CD14-positive monocyte (primary cell): ENCODE measurements around the gene XRN1. TPM values are rescaled to one million over a fixed set of nuclear protein-coding genes. Genes with fewer than 3 reads are reported as not detected.
A peak's percentile ranks its signal among the peaks of the same experiment; 100 is the strongest.

ENCODE experiments used
- DNase-seq, 3 donors: peaks; one replicate each; pipeline ENCODE4 v3.0.0-alpha.2; 2011 to 2022
- H2AFZ ChIP-seq: 2 replicates; pipeline ENCODE4 v1.6.0; 2012; ENCODE audit warnings: mild to moderate bottlenecking, low read depth, low read length, inconsistent platforms; ENCODE audit not compliant: insufficient read depth, poor library complexity, severe bottlenecking
- H3K27ac ChIP-seq, 2 donors: 1 replicate in 1 of 2; 2 replicates in 1 of 2; pipeline ENCODE4 v1.5.1; 2012 to 2013; ENCODE audit warnings: low read length in 2 of 2, control low read depth in 1 of 2, inconsistent platforms in 1 of 2, low read depth in 1 of 2, mild to moderate bottlenecking in 1 of 2
- H3K27me3 ChIP-seq, 2 donors: one replicate each; pipeline versions ENCODE4 v1.6.0 to v1.6.1; 2011 to 2013; ENCODE audit warnings: low read length in 2 of 2; ENCODE audit not compliant: control insufficient read depth in 2 of 2, insufficient read depth in 2 of 2
- H3K36me3 ChIP-seq, 2 donors: replicated peaks in 1 of 2; 1 replicate in 1 of 2; 2 replicates in 1 of 2; pipeline versions ENCODE4 v1.5.1 to v1.6.1; 2012 to 2013; ENCODE audit warnings: low read length in 2 of 2, control low read depth in 1 of 2, inconsistent platforms in 1 of 2, mild to moderate bottlenecking in 1 of 2; ENCODE audit not compliant: insufficient read depth in 2 of 2, control insufficient read depth in 1 of 2
- H3K4me1 ChIP-seq, 2 donors: 1 replicate in 1 of 2; 2 replicates in 1 of 2; pipeline versions ENCODE4 v1.5.1 to v1.6.1; 2012 to 2013; ENCODE audit warnings: low read length in 2 of 2, control low read depth in 1 of 2, inconsistent platforms in 1 of 2, mild to moderate bottlenecking in 1 of 2, moderate library complexity in 1 of 2; ENCODE audit not compliant: insufficient read depth in 2 of 2, control insufficient read depth in 1 of 2
- H3K4me2 ChIP-seq: replicated peaks from 2 replicates; pipeline ENCODE3; 2012; ENCODE audit warnings: low read length, moderate library complexity, mild to moderate bottlenecking; ENCODE audit not compliant: poor library complexity, severe bottlenecking; ENCODE audit errors: extremely low read depth
- H3K4me3 ChIP-seq, 3 experiments: fragments of 200-600 bp in 1 of 3; sonication (generic) in 1 of 3; replicated peaks in 1 of 3; 1 replicate in 2 of 3; 2 replicates in 1 of 3; pipeline ENCODE4 v1.5.1; 2011 to 2013; ENCODE audit warnings: low read length in 3 of 3, mild to moderate bottlenecking in 3 of 3, control low read depth in 2 of 3, low read depth in 2 of 3, inconsistent platforms in 1 of 3, moderate library complexity in 1 of 3
- H3K79me2 ChIP-seq: 2 replicates; pipeline ENCODE4 v1.6.0; 2012; ENCODE audit warnings: mild to moderate bottlenecking, control low read depth, inconsistent platforms, low read length, moderate library complexity; ENCODE audit not compliant: insufficient read depth
- H3K9ac ChIP-seq: 2 replicates; pipeline ENCODE4 v1.6.0; 2017; ENCODE audit warnings: low read length, mild to moderate bottlenecking; ENCODE audit not compliant: insufficient read depth, poor library complexity, severe bottlenecking
- H3K9me3 ChIP-seq, 2 donors: replicated peaks in 1 of 2; 1 replicate in 1 of 2; 2 replicates in 1 of 2; pipeline versions ENCODE4 v1.5.1 to v1.6.1; 2012 to 2013; ENCODE audit warnings: low read length in 2 of 2, control low read depth in 1 of 2; ENCODE audit not compliant: control insufficient read depth in 1 of 2, insufficient read depth in 1 of 2
- H4K20me1 ChIP-seq: 2 replicates; pipeline ENCODE4 v1.6.0; 2012; ENCODE audit warnings: mild to moderate bottlenecking, low read length, control low read depth, moderate library complexity; ENCODE audit not compliant: insufficient read depth
- H3K27ac Mint-ChIP-seq, 7 donors: one replicate each; pipeline ENCODE4 v1.8.0; 2020; ENCODE audit warnings: mild to moderate bottlenecking in 7 of 7, mixed read lengths in 7 of 7, moderate library complexity in 6 of 7, inconsistent platforms in 2 of 7
- H3K27me3 Mint-ChIP-seq, 3 donors: one replicate each; pipeline ENCODE4 v1.8.0; 2021 to 2022; ENCODE audit warnings: low read depth in 3 of 3, mild to moderate bottlenecking in 3 of 3, mixed read lengths in 3 of 3, moderate library complexity in 3 of 3, inconsistent platforms in 1 of 3
- H3K36me3 Mint-ChIP-seq, 2 donors: one replicate each; pipeline ENCODE4 v1.8.0; 2020; ENCODE audit warnings: mixed read lengths in 2 of 2, inconsistent platforms in 1 of 2, mild to moderate bottlenecking in 1 of 2
- H3K4me1 Mint-ChIP-seq: one replicate; pipeline ENCODE4 v1.8.0; 2020; ENCODE audit warnings: mild to moderate bottlenecking, mixed read lengths
- H3K4me3 Mint-ChIP-seq, 2 donors: one replicate each; pipeline ENCODE4 v1.8.0; 2020; ENCODE audit warnings: mild to moderate bottlenecking in 2 of 2, mixed read lengths in 2 of 2, moderate library complexity in 1 of 2
- H3K9me3 Mint-ChIP-seq, 7 donors: one replicate each; pipeline ENCODE4 v1.8.0; 2020 to 2022; ENCODE audit warnings: mixed read lengths in 7 of 7, mild to moderate bottlenecking in 6 of 7, moderate library complexity in 6 of 7, inconsistent platforms in 2 of 7
- CTCF ChIP-seq: fragments of 200-600 bp; IDR thresholded peaks from one replicate; pipeline ENCODE4 v1.8.0; 2022; ENCODE audit warnings: antibody characterized with exemption, mild to moderate bottlenecking
- WGBS: methylation state at CpG from one replicate; pipeline ENCODE4 v1.1.5; 2013; ENCODE audit warnings: missing lambda C conversion rate; ENCODE audit not compliant: insufficient coverage; 5-methylcytosine and 5-hydroxymethylcytosine counted together
- intact Hi-C, 2 donors: fragments of 100-400 bp; cut with micrococcal nuclease; formaldehyde crosslinking; loops; one replicate each; pipeline versions ENCODE4 v1.15.0 to v1.15.1; 2023
- polyA plus RNA-seq, 3 donors: library from polyadenylated mRNA; depleted of rRNA in 1 of 3; unstranded in 2 of 3; stranded (reverse) in 1 of 3; fragments of 300-500 nt in 2 of 3; fragments of >200 nt in 1 of 3; fragmentation: Illumina TruSeq in 2 of 3; gene quantifications; 1 replicate in 2 of 3; 2 replicates in 1 of 3; pipeline ENCODE4 v1.2.3, GENCODE V29; 2012 to 2021

The XRN1 gene
- polyA plus RNA-seq, 3 donors = 8.6 to 47.9 (median 24.3) TPM

GRCh38 chr3:142450881-142451280, 3.0 kb upstream of the XRN1 start:
- no peak overlapping the region for H3K4me3 Mint-ChIP-seq
- no peak for DNase-seq
- Histone ChIP-seq H3K4me1 (peaks cover 14 to 19% of the 10 kb centered on the region in 2 donors), H3K9me3 (no peaks in the 10 kb centered on the region), H3K4me2 (no peak overlapping the region), H3K9ac (no peak overlapping the region), H4K20me1 (no peaks in the 10 kb centered on the region), H3K4me3 (no peak overlapping the region), H3K27ac (no peak overlapping the region), H3K79me2 (peaks cover 20% of the 10 kb centered on the region), H2AFZ (no peak overlapping the region), H3K27me3 (no peaks in the 10 kb centered on the region), H3K36me3 (peaks cover 35 to 66% of the 10 kb centered on the region in 2 donors)
- peaks cover 0 to 2% (median 0%) of the 10 kb centered on the region in 7 donors for H3K9me3 Mint-ChIP-seq
- no peaks in the 10 kb centered on the region for H3K27me3 Mint-ChIP-seq
- H3K4me1 Mint-ChIP-seq = peaks cover 18% of the 10 kb centered on the region
- no peak for TF ChIP-seq CTCF
- intact Hi-C loops = no loop called here
- peaks cover 41 to 54% of the 10 kb centered on the region in 2 donors for H3K36me3 Mint-ChIP-seq
- WGBS = 97% methylated on average over 5 of the region's 5 CpGs
- H3K27ac Mint-ChIP-seq = peak overlapping the region in 1 of 7 donors; percentile 43

- TF ChIP-seq CTCF = no peak
- H3K27me3 Mint-ChIP-seq = no peaks in the 10 kb centered on the region
- no peak overlapping the region for H3K4me3 Mint-ChIP-seq
- peaks cover 0 to 2% (median 0%) of the 10 kb centered on the region in 7 donors for H3K9me3 Mint-ChIP-seq
- Histone ChIP-seq H2AFZ (no peak overlapping the region), H3K9ac (no peak overlapping the region), H3K9me3 (no peaks in the 10 kb centered on the region), H3K36me3 (peaks cover 35 to 59% of the 10 kb centered on the region in 2 donors), H3K4me2 (no peak overlapping the region), H4K20me1 (no peaks in the 10 kb centered on the region), H3K4me1 (peaks cover 20 to 26% of the 10 kb centered on the region in 2 donors), H3K4me3 (no peak overlapping the region), H3K79me2 (peaks cover 27% of the 10 kb centered on the region), H3K27me3 (no peaks in the 10 kb centered on the region), H3K27ac (no peak overlapping the region)
- H3K36me3 Mint-ChIP-seq = peaks cover 34 to 47% of the 10 kb centered on the region in 2 donors
- H3K4me1 Mint-ChIP-seq = peaks cover 25% of the 10 kb centered on the region
- no peak overlapping the region for H3K27ac Mint-ChIP-seq
- no peak for DNase-seq
- intact Hi-C loops = no loop called here
- 100% methylated on average over 3 of the region's 3 CpGs for WGBS
These were observed 2.4 kb upstream of the XRN1 start for GRCh38 chr3:142450189-142450588.
